Measurements from ENCODE around the gene WASF2.
"Not testable (repeated sequence)": the region's sequence is repeated elsewhere in the genome, so short reads cannot be mapped to it uniquely, and the experiment has no call there.

- not testable (repeated sequence) for TF ChIP-seq CTCF (IDR thresholded peaks at IDR 0.05; ENCODE audit: low read length); EZH2 (IDR thresholded peaks at IDR 0.05; ENCODE audit: borderline replicate concordance, low read length)
These were observed 57.2 kb downstream of the WASF2 start for GRCh38 chr1:27432725-27433124.

Data from OCI-LY1 (cell line).